HG03045 (cell line): Measurements from ENCODE around the gene ALKBH4.
"Not testable (repeated sequence)": the region's sequence is repeated elsewhere in the genome, so short reads cannot be mapped to it uniquely, and the experiment has no call there.

Experiments
- ATAC-seq: cut with Tn5 transposase; IDR thresholded peaks from one replicate; pipeline ENCODE4 v1.9.1; 2021; ENCODE audit warnings: mild to moderate bottlenecking, moderate library complexity; ENCODE audit not compliant: unreplicated experiment

The ALKBH4 gene

GRCh38 chr7:102478314-102479208 is 13.9 kb upstream of the ALKBH4 start, which contains the start of gene POLR2J:
TSS of gene POLR2J (minus strand) at chr7:102478922. CDS start at chr7:102478860, 62 bp downstream.
- ATAC-seq = peak; percentile 91

- not testable (repeated sequence) for ATAC-seq
These were observed 10.2 kb upstream of the ALKBH4 start for GRCh38 chr7:102474736-102475435.

- not testable (repeated sequence) for ATAC-seq
These were observed 9.5 kb upstream of the ALKBH4 start for GRCh38 chr7:102474116-102474515.

GRCh38 chr7:102473271-102473991 is 8.8 kb upstream of the ALKBH4 start:
- ATAC-seq = no peak

GRCh38 chr7:102472126-102473041 is 7.7 kb upstream of the ALKBH4 start:
- ATAC-seq = no peak

GRCh38 chr7:102471791-102472125 is 7.1 kb upstream of the ALKBH4 start:
- ATAC-seq = no peak

GRCh38 chr7:102469972-102470825 is 5.5 kb upstream of the ALKBH4 start:
- ATAC-seq = no peak

GRCh38 chr7:102469351-102469971 is 4.8 kb upstream of the ALKBH4 start:
- no peak for ATAC-seq

- no peak for ATAC-seq
These were observed 4.1 kb upstream of the ALKBH4 start for GRCh38 chr7:102468478-102469350.

- ATAC-seq = no peak
These were observed 3.2 kb upstream of the ALKBH4 start for GRCh38 chr7:102467581-102468477.

GRCh38 chr7:102466097-102466496 is 1.4 kb upstream of the ALKBH4 start:
- ATAC-seq = no peak

GRCh38 chr7:102463841-102464576 is 654 bp downstream of the ALKBH4 start:
- ATAC-seq = no peak

- ATAC-seq = no peak
These were observed 4.2 kb downstream of the ALKBH4 start for GRCh38 chr7:102460467-102460866.

- no peak for ATAC-seq
These were observed 5.3 kb downstream of the ALKBH4 start for GRCh38 chr7:102459221-102459844.

- no peak for ATAC-seq
These were observed 7.2 kb downstream of the ALKBH4 start for GRCh38 chr7:102457352-102457924.

GRCh38 chr7:102456327-102456726 is 8.3 kb downstream of the ALKBH4 start:
- ATAC-seq = no peak
